ENCODE data around the gene RBM17.
"Not testable (repeated sequence)": the region's sequence is repeated elsewhere in the genome, so short reads cannot be mapped to it uniquely, and the experiment has no call there.

The RBM17 gene

DNA sequence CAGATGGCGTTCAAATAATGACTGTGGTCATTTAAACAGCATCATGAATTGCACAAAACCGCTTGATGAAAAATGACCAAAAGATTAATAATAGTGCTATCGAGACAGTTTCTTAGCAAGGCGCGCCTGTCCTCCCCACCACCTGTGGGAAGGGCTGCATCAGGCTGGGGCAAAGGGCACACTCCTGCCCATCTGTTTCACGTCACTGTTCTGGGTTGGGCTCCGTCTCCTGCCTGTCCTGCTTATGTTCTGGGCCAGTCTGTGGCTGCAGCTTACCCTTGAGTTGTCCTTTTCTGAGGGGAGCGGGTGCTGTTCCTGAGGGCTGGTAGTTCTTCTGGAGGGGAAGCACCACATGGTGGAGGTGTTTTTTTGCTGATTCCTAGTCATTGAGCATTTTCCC, 13.3 kb downstream of the RBM17 start:
- H3K4me3 ChIP-seq (ENCODE audit: low read depth, low read length), result no peak overlapping the region
- no peaks in the 10 kb centered on the region for H3K9me3 ChIP-seq (ENCODE audit: control insufficient read depth, insufficient read depth, low read depth, low read length)
- no peak overlapping the region for H3K9ac ChIP-seq (ENCODE audit: low read length)
- peaks cover 61% of the 10 kb centered on the region for H3K4me1 ChIP-seq (ENCODE audit: control insufficient read depth, insufficient read depth, low read length)
- peaks cover 82% of the 10 kb centered on the region for H3K36me3 ChIP-seq (ENCODE audit: control insufficient read depth, insufficient read depth, low read length)
- H3K27me3 ChIP-seq (ENCODE audit: control insufficient read depth, insufficient read depth, low read length), result no peaks in the 10 kb centered on the region
- H3K27ac ChIP-seq (ENCODE audit: low read depth, low read length), result no peak overlapping the region

DNA sequence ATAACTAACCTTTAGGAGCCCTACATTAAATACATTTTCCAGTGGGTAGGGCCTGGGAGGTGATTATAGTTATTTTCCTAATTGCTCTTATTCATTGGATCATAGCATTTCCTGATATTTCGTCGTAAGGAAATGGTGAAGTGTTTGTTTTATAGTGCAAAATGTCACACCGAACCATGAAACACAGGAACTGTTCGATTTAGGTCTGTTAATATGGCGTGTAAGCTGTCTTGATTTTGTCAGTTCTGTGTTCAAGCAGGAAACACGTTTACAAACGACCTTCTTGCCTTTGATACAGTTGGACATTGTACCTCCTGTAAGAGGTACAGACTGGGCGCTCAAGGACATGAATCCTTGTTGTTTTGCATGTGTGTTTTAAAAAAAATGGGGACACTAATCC, 14.8 kb downstream of the RBM17 start:
- Histone ChIP-seq H3K9ac (ENCODE audit: low read length) (no peak overlapping the region), H3K9me3 (ENCODE audit: control insufficient read depth, insufficient read depth, low read depth, low read length) (no peaks in the 10 kb centered on the region), H3K27ac (ENCODE audit: low read depth, low read length) (no peak overlapping the region), H3K27me3 (ENCODE audit: control insufficient read depth, insufficient read depth, low read length) (no peaks in the 10 kb centered on the region), H3K36me3 (ENCODE audit: control insufficient read depth, insufficient read depth, low read length) (peaks cover 77% of the 10 kb centered on the region), H3K4me3 (ENCODE audit: low read depth, low read length) (no peak overlapping the region), H3K4me1 (ENCODE audit: control insufficient read depth, insufficient read depth, low read length) (peaks cover 59% of the 10 kb centered on the region)

DNA sequence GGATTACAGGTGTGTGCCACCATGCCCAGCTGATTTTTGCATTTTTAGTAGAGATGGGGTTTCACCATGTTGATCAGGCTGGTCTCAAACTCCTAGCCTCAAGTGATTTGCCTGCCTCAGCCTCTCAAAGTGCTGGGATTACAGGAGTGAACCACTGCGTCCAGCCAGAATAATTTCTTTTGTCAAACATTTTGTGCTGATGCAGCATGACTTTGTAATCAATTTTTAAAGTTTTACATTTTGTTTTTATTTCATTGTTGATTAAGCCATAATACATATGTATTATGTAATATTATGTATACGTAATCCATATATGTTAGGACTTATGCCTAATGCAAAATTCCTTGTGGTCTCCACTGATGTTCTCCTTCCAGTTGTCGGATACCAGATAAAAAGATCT, 18.8 kb downstream of the RBM17 start:
- not testable (repeated sequence) for H3K27me3 ChIP-seq (ENCODE audit: control insufficient read depth, insufficient read depth, low read length); H3K4me3 ChIP-seq (ENCODE audit: low read depth, low read length); H3K27ac ChIP-seq (ENCODE audit: low read depth, low read length); H3K9me3 ChIP-seq (ENCODE audit: control insufficient read depth, insufficient read depth, low read depth, low read length); H3K9ac ChIP-seq (ENCODE audit: low read length)
- Histone ChIP-seq H3K36me3 (ENCODE audit: control insufficient read depth, insufficient read depth, low read length) (peaks cover 80% of the 10 kb centered on the region), H3K4me1 (ENCODE audit: control insufficient read depth, insufficient read depth, low read length) (peaks cover 38% of the 10 kb centered on the region)

DNA sequence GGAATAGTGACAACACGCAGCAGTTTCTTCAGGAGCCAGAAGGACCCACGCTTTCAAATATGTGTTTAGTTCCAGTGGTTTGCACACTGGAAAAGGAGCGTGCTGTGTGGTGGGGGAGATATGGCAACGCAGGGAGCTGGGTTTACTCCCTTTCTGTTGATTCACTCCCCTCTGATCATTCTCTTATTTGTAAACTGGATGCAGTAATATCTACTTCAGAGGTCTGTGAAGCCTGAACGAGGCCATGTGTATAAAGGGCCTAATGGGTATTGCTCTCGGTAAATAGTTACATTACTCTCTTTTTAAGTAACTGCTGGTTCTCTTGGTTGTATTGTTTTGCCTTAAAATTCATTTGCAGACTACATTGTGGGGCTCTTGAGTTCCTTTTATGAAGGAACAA, 19.2 kb downstream of the RBM17 start:
- peaks cover 34% of the 10 kb centered on the region for H3K4me1 ChIP-seq (ENCODE audit: control insufficient read depth, insufficient read depth, low read length)
- no peak overlapping the region for H3K4me3 ChIP-seq (ENCODE audit: low read depth, low read length)
- no peaks in the 10 kb centered on the region for H3K27me3 ChIP-seq (ENCODE audit: control insufficient read depth, insufficient read depth, low read length)
- no peak overlapping the region for H3K9ac ChIP-seq (ENCODE audit: low read length)
- no peak overlapping the region for H3K27ac ChIP-seq (ENCODE audit: low read depth, low read length)
- H3K9me3 ChIP-seq (ENCODE audit: control insufficient read depth, insufficient read depth, low read depth, low read length), result no peaks in the 10 kb centered on the region
- peaks cover 80% of the 10 kb centered on the region for H3K36me3 ChIP-seq (ENCODE audit: control insufficient read depth, insufficient read depth, low read length)

DNA sequence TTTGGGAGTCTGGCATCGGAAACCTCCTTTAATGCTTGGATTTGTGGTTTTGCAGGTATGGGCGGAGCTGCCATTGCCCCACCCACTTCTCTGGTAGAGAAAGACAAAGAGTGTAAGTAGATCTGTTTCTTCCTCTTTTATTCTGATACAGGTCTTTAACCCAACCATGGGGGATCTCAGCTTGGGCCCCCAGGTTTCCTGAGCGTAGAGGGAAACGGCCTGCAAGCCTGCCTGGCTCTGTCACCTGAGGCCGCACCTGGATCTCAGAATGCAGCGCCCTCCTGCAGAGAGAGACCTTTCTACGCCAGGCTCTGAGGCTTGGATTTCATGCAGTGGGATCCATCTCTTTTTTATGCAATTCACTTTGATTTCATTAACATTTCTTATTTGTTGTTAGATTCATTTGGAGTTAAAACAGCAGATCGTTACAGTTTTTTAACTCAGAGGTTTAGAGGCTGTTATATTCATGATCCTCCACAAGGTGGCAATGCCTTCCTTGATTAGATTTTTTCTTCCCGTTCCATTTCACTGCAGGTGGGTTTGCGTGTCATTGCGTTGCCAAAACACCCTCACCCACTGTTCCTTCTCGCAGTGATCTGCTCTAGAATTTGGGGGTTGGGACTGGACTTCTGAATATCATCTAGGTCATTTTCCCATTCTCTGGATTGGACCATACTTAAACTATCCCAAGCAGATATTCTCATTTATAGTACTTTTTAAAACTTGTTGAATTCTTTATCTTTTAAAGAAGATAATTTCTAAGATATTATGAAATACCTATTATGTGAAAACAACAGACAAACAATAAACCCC, 20.0 kb downstream of the RBM17 start:
- Histone ChIP-seq H3K9me3 (ENCODE audit: control insufficient read depth, insufficient read depth, low read depth, low read length) (no peaks in the 10 kb centered on the region), H3K9ac (ENCODE audit: low read length) (no peak overlapping the region), H3K36me3 (ENCODE audit: control insufficient read depth, insufficient read depth, low read length) (peaks cover 81% of the 10 kb centered on the region), H3K4me1 (ENCODE audit: control insufficient read depth, insufficient read depth, low read length) (peaks cover 28% of the 10 kb centered on the region), H3K27me3 (ENCODE audit: control insufficient read depth, insufficient read depth, low read length) (no peaks in the 10 kb centered on the region), H3K27ac (ENCODE audit: low read depth, low read length) (no peak overlapping the region), H3K4me3 (ENCODE audit: low read depth, low read length) (no peak overlapping the region)

DNA sequence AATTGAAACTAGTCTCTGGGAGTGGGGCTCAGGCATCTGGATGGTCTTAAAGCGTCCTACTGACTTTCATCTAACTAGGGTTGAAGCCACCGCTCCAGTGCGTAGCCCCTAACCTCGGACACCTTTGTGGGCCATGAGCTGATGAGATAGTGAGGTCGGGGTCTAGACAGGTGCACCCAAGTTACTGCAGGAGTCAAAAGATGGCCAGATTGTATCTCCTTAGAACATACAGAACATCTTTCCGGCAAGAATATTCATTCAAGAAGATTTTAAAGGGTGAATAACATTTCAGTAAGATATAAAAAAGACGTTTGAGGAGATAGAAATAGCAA, 20.6 kb downstream of the RBM17 start:
- no peak overlapping the region for H3K9ac ChIP-seq (ENCODE audit: low read length)
- H3K4me3 ChIP-seq (ENCODE audit: low read depth, low read length), result no peak overlapping the region
- no peaks in the 10 kb centered on the region for H3K27me3 ChIP-seq (ENCODE audit: control insufficient read depth, insufficient read depth, low read length)
- H3K9me3 ChIP-seq (ENCODE audit: control insufficient read depth, insufficient read depth, low read depth, low read length), result no peaks in the 10 kb centered on the region
- H3K36me3 ChIP-seq (ENCODE audit: control insufficient read depth, insufficient read depth, low read length), result peaks cover 84% of the 10 kb centered on the region
- no peak overlapping the region for H3K27ac ChIP-seq (ENCODE audit: low read depth, low read length)
- peaks cover 22% of the 10 kb centered on the region for H3K4me1 ChIP-seq (ENCODE audit: control insufficient read depth, insufficient read depth, low read length)

DNA sequence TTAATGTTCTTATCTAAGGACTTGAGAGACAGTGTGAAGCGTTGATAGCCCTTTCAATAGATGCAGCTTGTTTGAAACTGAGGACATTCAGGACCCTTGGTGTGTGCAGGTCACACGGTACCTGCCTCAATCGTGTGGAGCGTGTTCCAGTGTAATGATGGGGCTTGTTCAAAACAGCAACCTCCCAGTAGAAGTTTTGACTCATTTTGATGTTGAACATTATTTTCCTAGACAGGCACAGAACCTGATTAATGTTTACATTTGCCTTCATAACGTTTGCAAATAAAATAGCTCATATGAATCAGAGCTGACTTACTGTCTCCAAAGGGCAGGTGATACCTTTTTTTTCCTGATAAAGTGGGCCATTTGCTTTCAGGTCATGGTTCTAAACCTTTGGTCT, 21.3 kb downstream of the RBM17 start:
- Histone ChIP-seq H3K4me3 (ENCODE audit: low read depth, low read length) (no peak overlapping the region), H3K9me3 (ENCODE audit: control insufficient read depth, insufficient read depth, low read depth, low read length) (no peaks in the 10 kb centered on the region), H3K9ac (ENCODE audit: low read length) (no peak overlapping the region), H3K4me1 (ENCODE audit: control insufficient read depth, insufficient read depth, low read length) (peaks cover 15% of the 10 kb centered on the region), H3K27ac (ENCODE audit: low read depth, low read length) (no peak overlapping the region), H3K27me3 (ENCODE audit: control insufficient read depth, insufficient read depth, low read length) (no peaks in the 10 kb centered on the region), H3K36me3 (ENCODE audit: control insufficient read depth, insufficient read depth, low read length) (peaks cover 85% of the 10 kb centered on the region)

DNA sequence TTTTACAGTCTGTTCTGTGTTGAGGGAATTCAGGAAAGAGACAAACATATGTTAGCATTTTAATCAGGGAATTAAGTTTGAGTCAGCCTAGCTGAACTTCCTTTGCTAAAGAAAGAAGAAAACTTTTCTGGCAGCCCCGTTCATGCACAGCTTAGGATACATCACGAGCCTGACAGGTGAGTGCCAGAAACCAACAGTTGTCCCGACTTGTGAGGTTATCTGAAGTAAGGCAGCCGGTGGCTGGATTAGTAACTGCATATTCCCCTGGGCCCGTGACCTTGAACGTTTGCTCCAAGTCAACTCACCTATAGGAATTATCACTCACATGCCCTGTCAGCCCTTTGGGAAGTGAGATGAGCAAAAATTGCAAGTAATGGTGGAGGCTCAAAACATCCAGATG, 24.1 kb downstream of the RBM17 start:
- H3K4me3 ChIP-seq (ENCODE audit: low read depth, low read length), result no peak overlapping the region
- H3K9me3 ChIP-seq (ENCODE audit: control insufficient read depth, insufficient read depth, low read depth, low read length), result no peaks in the 10 kb centered on the region
- H3K36me3 ChIP-seq (ENCODE audit: control insufficient read depth, insufficient read depth, low read length), result peaks cover 81% of the 10 kb centered on the region

DNA sequence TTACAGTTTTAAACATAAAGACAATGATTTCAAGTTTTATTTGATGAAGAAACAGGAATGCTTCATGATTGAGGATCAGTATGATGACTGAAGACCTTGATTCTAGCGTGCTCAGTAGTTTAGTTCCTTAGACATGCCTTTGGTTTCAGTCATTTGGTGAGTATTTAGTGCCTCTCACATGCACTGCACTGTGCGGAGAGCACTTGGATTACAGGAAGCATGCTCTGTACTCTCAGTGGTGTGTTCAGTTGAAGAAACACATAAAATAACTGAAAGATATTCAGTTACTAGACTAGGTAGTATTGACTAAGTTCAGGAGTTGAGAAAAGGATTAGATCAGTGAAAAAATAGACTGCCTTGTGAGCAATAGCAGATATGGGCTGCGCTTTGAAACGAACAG, 25.5 kb downstream of the RBM17 start:
- Histone ChIP-seq H3K9ac (ENCODE audit: low read length) (no peak overlapping the region), H3K27me3 (ENCODE audit: control insufficient read depth, insufficient read depth, low read length) (no peaks in the 10 kb centered on the region), H3K27ac (ENCODE audit: low read depth, low read length) (no peak overlapping the region), H3K4me1 (ENCODE audit: control insufficient read depth, insufficient read depth, low read length) (peaks cover 2% of the 10 kb centered on the region; the same call in 1 of the 2 replicates), H3K4me3 (ENCODE audit: low read depth, low read length) (no peak overlapping the region), H3K36me3 (ENCODE audit: control insufficient read depth, insufficient read depth, low read length) (peaks cover 76% of the 10 kb centered on the region), H3K9me3 (ENCODE audit: control insufficient read depth, insufficient read depth, low read depth, low read length) (no peaks in the 10 kb centered on the region)

More for the DNA sequence above, 24.1 kb downstream of the RBM17 start:
- no peak overlapping the region for H3K27ac ChIP-seq (ENCODE audit: low read depth, low read length)
- H3K9ac ChIP-seq (ENCODE audit: low read length), result no peak overlapping the region
- no peaks in the 10 kb centered on the region for H3K27me3 ChIP-seq (ENCODE audit: control insufficient read depth, insufficient read depth, low read length)
- peaks cover 11% of the 10 kb centered on the region for H3K4me1 ChIP-seq (ENCODE audit: control insufficient read depth, insufficient read depth, low read length)

DNA sequence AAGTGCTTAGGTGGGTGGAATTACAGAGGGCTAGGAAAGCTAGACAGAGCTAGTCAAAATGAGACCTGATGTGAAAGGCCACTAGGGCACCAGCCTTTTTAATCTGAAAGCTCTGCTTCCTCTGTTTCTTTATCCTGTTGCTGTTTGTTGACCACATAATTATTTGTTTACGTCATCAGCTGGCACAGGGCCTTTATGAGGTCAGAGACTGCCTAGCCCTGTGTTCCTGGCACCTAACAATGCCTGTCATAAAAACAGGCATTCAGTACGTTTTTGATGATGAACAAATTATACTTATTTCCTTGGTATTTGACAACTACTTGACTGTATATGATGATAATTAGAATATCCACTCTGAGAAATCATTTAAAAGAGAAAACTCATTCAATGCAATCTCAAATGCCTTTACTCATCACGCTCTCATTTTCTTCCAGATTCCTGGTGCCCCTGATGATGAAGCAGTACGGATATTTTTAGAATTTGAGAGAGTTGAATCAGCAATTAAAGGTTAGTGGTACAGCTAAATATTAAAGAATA, 26.0 kb downstream of the RBM17 start:
- Histone ChIP-seq H3K27ac (ENCODE audit: low read depth, low read length) (no peak overlapping the region), H3K9ac (ENCODE audit: low read length) (no peak overlapping the region), H3K36me3 (ENCODE audit: control insufficient read depth, insufficient read depth, low read length) (peaks cover 71% of the 10 kb centered on the region), H3K4me1 (ENCODE audit: control insufficient read depth, insufficient read depth, low read length) (no peaks in the 10 kb centered on the region), H3K4me3 (ENCODE audit: low read depth, low read length) (no peak overlapping the region), H3K9me3 (ENCODE audit: control insufficient read depth, insufficient read depth, low read depth, low read length) (no peaks in the 10 kb centered on the region), H3K27me3 (ENCODE audit: control insufficient read depth, insufficient read depth, low read length) (no peaks in the 10 kb centered on the region)

DNA sequence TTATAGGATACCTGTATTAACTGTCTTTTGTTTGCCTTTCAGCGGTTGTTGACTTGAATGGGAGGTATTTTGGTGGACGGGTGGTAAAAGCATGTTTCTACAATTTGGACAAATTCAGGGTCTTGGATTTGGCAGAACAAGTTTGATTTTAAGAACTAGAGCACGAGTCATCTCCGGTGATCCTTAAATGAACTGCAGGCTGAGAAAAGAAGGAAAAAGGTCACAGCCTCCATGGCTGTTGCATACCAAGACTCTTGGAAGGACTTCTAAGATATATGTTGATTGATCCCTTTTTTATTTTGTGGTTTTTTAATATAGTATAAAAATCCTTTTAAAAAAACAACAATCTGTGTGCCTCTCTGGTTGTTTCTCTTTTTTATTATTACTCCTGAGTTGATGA, 26.6 kb downstream of the RBM17 start:
- no peaks in the 10 kb centered on the region for H3K9me3 ChIP-seq (ENCODE audit: control insufficient read depth, insufficient read depth, low read depth, low read length)
- H3K4me3 ChIP-seq (ENCODE audit: low read depth, low read length), result no peak overlapping the region
- H3K27me3 ChIP-seq (ENCODE audit: control insufficient read depth, insufficient read depth, low read length), result no peaks in the 10 kb centered on the region
- H3K4me1 ChIP-seq (ENCODE audit: control insufficient read depth, insufficient read depth, low read length), result peaks cover under 1% of the 10 kb centered on the region; the same call in 1 of the 2 replicates
- H3K36me3 ChIP-seq (ENCODE audit: control insufficient read depth, insufficient read depth, low read length), result peaks cover 65% of the 10 kb centered on the region
- H3K9ac ChIP-seq (ENCODE audit: low read length), result no peak overlapping the region
- H3K27ac ChIP-seq (ENCODE audit: low read depth, low read length), result no peak overlapping the region

All from HUES6 (cell line).